HG03432 (cell line): ENCODE results near the gene ZNF679.
A peak's percentile ranks its signal among the peaks of the same experiment; 100 is the strongest.
"Not testable (repeated sequence)": the region's sequence is repeated elsewhere in the genome, so short reads cannot be mapped to it uniquely, and the experiment has no call there.

Source experiments
- ATAC-seq: cut with Tn5 transposase; IDR thresholded peaks from one replicate; pipeline ENCODE4 v1.9.1; 2021; ENCODE audit warnings: mild to moderate bottlenecking, moderate library complexity; ENCODE audit not compliant: unreplicated experiment

The ZNF679 gene

GRCh38 chr7:64228174-64228573 is at the start of gene ZNF679:
Gene ZNF679 (plus strand): TSS chr7:64228474. CDS start chr7:64249118, 20,644 bp downstream.
- ATAC-seq: not testable (repeated sequence)

GRCh38 chr7:64180989-64181388 is 47.3 kb upstream of the ZNF679 start:
- no peak for ATAC-seq

- ATAC-seq: no peak
Measured at GRCh38 chr7:64181586-64181985, 46.7 kb upstream of the ZNF679 start.

GRCh38 chr7:64182036-64182790 is 46.1 kb upstream of the ZNF679 start:
- no peak for ATAC-seq

GRCh38 chr7:64183126-64183742 is 45.0 kb upstream of the ZNF679 start:
- ATAC-seq: no peak

- no peak for ATAC-seq
Measured at GRCh38 chr7:64183827-64184372, 44.4 kb upstream of the ZNF679 start.

GRCh38 chr7:64184376-64184775 is 43.9 kb upstream of the ZNF679 start:
- ATAC-seq: no peak

GRCh38 chr7:64187408-64187807 is 40.9 kb upstream of the ZNF679 start:
- ATAC-seq: no peak

GRCh38 chr7:64192148-64192704 is 36.0 kb upstream of the ZNF679 start:
- ATAC-seq: no peak

- no peak for ATAC-seq
Measured at GRCh38 chr7:64192775-64193174, 35.5 kb upstream of the ZNF679 start.

- no peak for ATAC-seq
Measured at GRCh38 chr7:64206903-64207302, 21.4 kb upstream of the ZNF679 start, which contains the start of gene ZNF735. Gene ZNF735 (plus strand): TSS chr7:64207203. CDS start chr7:64207203, 0 bp downstream.

- ATAC-seq: not testable (repeated sequence)
Measured at GRCh38 chr7:64219710-64220298, 8.5 kb upstream of the ZNF679 start.

- ATAC-seq: no peak
Measured at GRCh38 chr7:64223366-64223765, 4.9 kb upstream of the ZNF679 start.

GRCh38 chr7:64266341-64266919 is 38.2 kb downstream of the ZNF679 start:
- ATAC-seq: no peak

GRCh38 chr7:64277630-64278029 is 49.4 kb downstream of the ZNF679 start:
- ATAC-seq: no peak

GRCh38 chr7:64294701-64295420 is 66.6 kb downstream of the ZNF679 start:
- ATAC-seq: no peak

GRCh38 chr7:64297418-64297817 is 69.1 kb downstream of the ZNF679 start:
- peak; percentile 48 for ATAC-seq

- no peak for ATAC-seq
Measured at GRCh38 chr7:64300641-64301405, 72.5 kb downstream of the ZNF679 start.

- peak; percentile 98 for ATAC-seq
Measured at GRCh38 chr7:64307254-64308015, 79.2 kb downstream of the ZNF679 start.
